ENCODE measurements around the gene IL24.

Gene IL24

DNA sequence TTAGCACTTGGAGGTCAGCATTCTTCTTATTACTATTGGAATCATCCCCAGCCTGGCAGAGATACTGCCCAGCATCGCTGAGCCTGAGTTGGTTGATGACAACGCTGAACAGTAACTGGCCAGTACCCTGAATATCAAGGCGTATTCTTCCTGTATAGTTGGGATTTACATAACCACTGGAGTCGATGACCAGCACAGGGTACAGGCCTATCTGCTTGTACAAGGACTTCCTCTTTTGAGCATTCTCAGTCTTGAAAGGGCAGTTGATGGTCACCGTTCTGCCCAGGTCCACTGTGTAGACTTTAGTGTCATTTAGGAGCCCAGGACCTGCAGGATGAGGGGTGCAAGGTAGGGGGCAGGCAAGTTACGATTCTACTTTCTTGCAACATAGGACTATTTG lies 40.2 kb downstream of the IL24 start:
- Histone ChIP-seq H3K4me2 (ENCODE audit: low read length) (no peak overlapping the region), H3K4me3 (ENCODE audit: low read length) (no peak overlapping the region), H4K20me1 (ENCODE audit: control insufficient read depth, insufficient read depth, low read depth, low read length) (no peaks in the 10 kb centered on the region), H3K27me3 (ENCODE audit: control insufficient read depth, low read length) (peaks cover 16% of the 10 kb centered on the region), H3K79me2 (ENCODE audit: control insufficient read depth, low read length) (no peaks in the 10 kb centered on the region), H3K9me2 (replicated peaks; ENCODE audit: control insufficient read depth, low read length) (no peaks in the 10 kb centered on the region), H3K4me1 (ENCODE audit: control insufficient read depth, low read length) (no peaks in the 10 kb centered on the region), H3F3A (ENCODE audit: control insufficient read depth, insufficient read depth) (no peaks in the 10 kb centered on the region), H3K36me3 (ENCODE audit: control insufficient read depth, low read length) (no peaks in the 10 kb centered on the region), H3K27ac (ENCODE audit: low read depth, low read length) (no peak overlapping the region), H3K9me3 (ENCODE audit: control insufficient read depth, insufficient read depth, low read length) (no peaks in the 10 kb centered on the region)
- TF ChIP-seq, protein P1, sequence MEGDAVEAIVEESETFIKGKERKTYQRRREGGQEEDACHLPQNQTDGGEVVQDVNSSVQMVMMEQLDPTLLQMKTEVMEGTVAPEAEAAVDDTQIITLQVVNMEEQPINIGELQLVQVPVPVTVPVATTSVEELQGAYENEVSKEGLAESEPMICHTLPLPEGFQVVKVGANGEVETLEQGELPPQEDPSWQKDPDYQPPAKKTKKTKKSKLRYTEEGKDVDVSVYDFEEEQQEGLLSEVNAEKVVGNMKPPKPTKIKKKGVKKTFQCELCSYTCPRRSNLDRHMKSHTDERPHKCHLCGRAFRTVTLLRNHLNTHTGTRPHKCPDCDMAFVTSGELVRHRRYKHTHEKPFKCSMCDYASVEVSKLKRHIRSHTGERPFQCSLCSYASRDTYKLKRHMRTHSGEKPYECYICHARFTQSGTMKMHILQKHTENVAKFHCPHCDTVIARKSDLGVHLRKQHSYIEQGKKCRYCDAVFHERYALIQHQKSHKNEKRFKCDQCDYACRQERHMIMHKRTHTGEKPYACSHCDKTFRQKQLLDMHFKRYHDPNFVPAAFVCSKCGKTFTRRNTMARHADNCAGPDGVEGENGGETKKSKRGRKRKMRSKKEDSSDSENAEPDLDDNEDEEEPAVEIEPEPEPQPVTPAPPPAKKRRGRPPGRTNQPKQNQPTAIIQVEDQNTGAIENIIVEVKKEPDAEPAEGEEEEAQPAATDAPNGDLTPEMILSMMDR (IDR thresholded peaks at IDR 0.05; ENCODE audit: low read depth, low read length, poor library complexity, severe bottlenecking), result no peak
- no peak for TF ChIP-seq EZH2phosphoT487 (IDR thresholded peaks at IDR 0.05; ENCODE audit: borderline replicate concordance, low read length)

DNA sequence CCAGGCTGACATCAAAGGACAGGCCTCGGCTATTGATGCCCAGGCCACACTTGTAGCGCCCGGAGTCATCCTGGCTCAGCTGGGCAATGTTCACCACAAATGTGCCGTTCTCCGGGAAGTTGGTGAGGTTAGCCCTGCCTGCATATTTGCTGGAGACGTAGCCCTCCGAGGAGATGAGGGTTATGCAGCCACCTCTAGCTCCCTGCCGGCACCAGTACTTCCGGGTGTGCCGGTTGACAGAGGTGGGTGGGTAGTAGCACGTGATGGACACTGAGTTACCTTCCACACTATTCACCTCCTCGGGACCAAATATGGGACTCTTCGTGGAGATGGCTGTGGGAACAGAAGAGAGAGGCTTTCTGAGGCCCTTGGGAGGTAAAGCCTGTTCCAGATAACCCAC lies 41.9 kb downstream of the IL24 start:
- Histone ChIP-seq H3K27ac (ENCODE audit: low read depth, low read length) (no peak overlapping the region), H3K79me2 (ENCODE audit: control insufficient read depth, low read length) (no peaks in the 10 kb centered on the region), H3K4me3 (ENCODE audit: low read length) (no peak overlapping the region), H3K4me1 (ENCODE audit: control insufficient read depth, low read length) (no peaks in the 10 kb centered on the region), H4K20me1 (ENCODE audit: control insufficient read depth, insufficient read depth, low read depth, low read length) (no peaks in the 10 kb centered on the region), H3K36me3 (ENCODE audit: control insufficient read depth, low read length) (no peaks in the 10 kb centered on the region), H3K4me2 (ENCODE audit: low read length) (no peak overlapping the region), H3K9me2 (replicated peaks; ENCODE audit: control insufficient read depth, low read length) (no peaks in the 10 kb centered on the region), H3K27me3 (ENCODE audit: control insufficient read depth, low read length) (peaks cover 22% of the 10 kb centered on the region), H3K9me3 (ENCODE audit: control insufficient read depth, insufficient read depth, low read length) (no peaks in the 10 kb centered on the region), H3F3A (ENCODE audit: control insufficient read depth, insufficient read depth) (no peaks in the 10 kb centered on the region)
- TF ChIP-seq EZH2phosphoT487 (IDR thresholded peaks at IDR 0.05; ENCODE audit: borderline replicate concordance, low read length), result no peak
- TF ChIP-seq, protein P1 (IDR thresholded peaks at IDR 0.05; ENCODE audit: low read depth, low read length, poor library complexity, severe bottlenecking), result no peak

DNA sequence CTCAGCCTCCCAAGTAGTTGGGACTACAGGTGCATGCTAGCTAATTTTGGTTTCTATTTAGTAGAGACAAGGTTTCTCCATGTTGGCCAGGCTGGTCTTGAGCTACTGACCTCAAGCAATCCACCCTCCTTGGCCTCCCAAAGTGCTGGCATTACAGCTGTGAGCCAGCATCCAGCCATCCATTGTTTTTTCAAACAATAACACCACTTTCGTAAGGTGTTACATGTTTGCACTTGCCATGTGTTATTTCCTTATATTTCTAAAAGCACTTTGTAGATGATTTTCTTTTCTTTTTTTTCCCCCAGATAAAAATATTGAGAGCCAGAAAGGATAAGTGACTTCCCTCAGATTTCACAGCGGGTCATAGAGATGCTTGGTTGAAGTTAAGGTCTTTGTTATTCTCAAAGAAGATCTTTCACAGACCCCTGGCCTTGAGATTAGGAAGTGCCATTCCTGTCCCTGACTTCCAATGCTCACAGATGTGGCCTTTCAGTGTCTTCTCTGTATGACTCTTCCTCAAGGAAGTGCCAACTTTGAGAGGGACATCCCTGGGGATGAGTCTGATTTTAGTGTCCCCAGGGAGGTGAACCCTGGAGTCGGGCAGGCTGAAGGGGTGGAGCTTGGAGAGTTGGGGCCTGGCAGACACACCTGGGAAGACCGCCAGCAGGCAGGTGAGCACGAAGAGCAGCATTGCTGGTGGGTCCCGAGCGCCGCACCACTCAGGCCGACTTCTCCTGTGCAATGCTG lies 42.8 kb downstream of the IL24 start:
- H3K27ac ChIP-seq (ENCODE audit: low read depth, low read length), result no peak overlapping the region
- H3K9me2 ChIP-seq (replicated peaks; ENCODE audit: control insufficient read depth, low read length), result no peaks in the 10 kb centered on the region
- H3F3A ChIP-seq (ENCODE audit: control insufficient read depth, insufficient read depth), result no peaks in the 10 kb centered on the region
- peaks cover 29% of the 10 kb centered on the region for H3K27me3 ChIP-seq (ENCODE audit: control insufficient read depth, low read length)
- TF ChIP-seq EZH2phosphoT487 (IDR thresholded peaks at IDR 0.05; ENCODE audit: borderline replicate concordance, low read length), result no peak
- TF ChIP-seq, protein P1 (IDR thresholded peaks at IDR 0.05; ENCODE audit: low read depth, low read length, poor library complexity, severe bottlenecking), result no peak
- no peaks in the 10 kb centered on the region for H3K4me1 ChIP-seq (ENCODE audit: control insufficient read depth, low read length)
- no peaks in the 10 kb centered on the region for H3K36me3 ChIP-seq (ENCODE audit: control insufficient read depth, low read length)
- H3K79me2 ChIP-seq (ENCODE audit: control insufficient read depth, low read length), result no peaks in the 10 kb centered on the region
- no peaks in the 10 kb centered on the region for H3K9me3 ChIP-seq (ENCODE audit: control insufficient read depth, insufficient read depth, low read length)
- no peaks in the 10 kb centered on the region for H4K20me1 ChIP-seq (ENCODE audit: control insufficient read depth, insufficient read depth, low read depth, low read length)
- no peak overlapping the region for H3K4me2 ChIP-seq (ENCODE audit: low read length)
- no peak overlapping the region for H3K4me3 ChIP-seq (ENCODE audit: low read length)

Measured in DOHH2 (cell line).